ENCODE measurements around the gene SH3TC1. TPM values are rescaled to one million over a fixed set of nuclear protein-coding genes. Genes with fewer than 3 reads are reported as not detected.

The SH3TC1 gene
- polyA plus RNA-seq, 4 donors = 21.8 to 36.5 (median 24.7) TPM

- DNase-seq (ENCODE audit: low read depth in 4 of 4, low spot score in 3 of 4) = no peak
Observed at GRCh38 chr4:8257854-8258253, 58.8 kb downstream of the SH3TC1 start.

DNA sequence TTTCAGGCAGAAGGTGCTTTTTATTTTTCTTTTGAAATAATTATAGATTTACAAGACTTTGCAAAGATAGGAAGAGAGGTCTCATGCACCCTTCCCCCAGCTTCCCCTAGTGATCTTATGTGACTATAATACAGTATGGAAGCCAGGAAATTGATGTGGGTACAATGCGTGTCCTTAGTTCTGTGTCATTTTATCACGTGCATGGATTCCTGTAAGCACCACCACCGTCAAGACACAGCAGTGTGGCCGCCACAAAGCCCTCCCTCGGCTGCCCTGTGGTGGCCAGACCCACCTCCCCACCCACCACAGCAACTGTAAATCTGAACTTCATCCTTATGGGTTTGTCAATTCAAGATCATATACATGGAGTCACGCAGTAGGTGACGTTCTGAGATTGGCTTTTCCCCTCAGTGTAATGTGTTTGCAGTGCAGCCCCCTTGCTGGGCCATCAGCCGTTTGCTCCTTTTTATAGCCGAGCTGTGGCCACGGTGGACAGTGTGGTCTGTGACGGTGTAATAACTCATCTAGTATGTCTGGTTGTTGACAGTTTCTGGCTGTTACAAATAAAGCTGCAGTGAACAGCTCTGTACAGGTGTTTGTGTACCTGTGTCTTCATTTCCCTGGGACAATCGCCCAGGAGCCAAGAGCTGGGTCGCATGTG is 59.6 kb downstream of the SH3TC1 start:
- DNase-seq (ENCODE audit: low read depth in 4 of 4, low spot score in 3 of 4) = no peak

GRCh38 chr4:8259743-8260430 is 60.8 kb downstream of the SH3TC1 start:
- DNase-seq (ENCODE audit: low read depth in 4 of 4, low spot score in 3 of 4) = no peak

- DNase-seq (ENCODE audit: low read depth in 4 of 4, low spot score in 3 of 4) = no peak
Observed at GRCh38 chr4:8260656-8261111, 61.6 kb downstream of the SH3TC1 start.

DNA sequence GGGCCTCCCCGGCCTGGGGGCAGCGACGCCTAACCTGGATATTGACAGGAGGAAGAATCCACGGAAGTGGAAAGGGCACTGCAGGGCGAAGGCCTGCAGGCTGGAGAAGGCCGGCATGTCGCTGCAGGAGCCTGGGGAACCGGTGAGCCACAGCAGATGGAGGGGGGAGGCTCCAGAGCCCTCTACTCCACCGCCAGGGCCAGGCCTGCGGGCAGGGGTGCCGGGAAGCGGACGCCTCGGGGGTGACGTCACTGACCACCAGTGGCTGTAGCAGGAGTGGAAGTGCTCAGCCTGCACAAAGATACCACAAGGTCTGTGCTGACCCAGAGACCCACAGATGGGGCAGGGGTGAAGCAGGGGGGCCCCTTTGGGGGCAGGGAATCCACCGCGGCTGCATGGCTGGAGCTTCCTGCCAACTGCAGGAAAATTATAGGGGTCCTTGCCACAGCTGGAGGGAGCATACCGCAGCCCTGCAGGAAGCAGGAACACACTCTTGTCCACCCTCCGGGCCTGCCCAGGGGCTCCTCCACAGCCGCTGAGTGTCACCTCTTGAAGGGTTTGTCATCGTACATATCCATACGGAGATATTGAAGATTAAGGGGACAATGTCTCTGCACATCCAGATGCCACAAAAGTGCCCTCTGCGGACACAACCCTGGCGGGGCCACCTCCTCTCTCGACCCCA is 62.9 kb downstream of the SH3TC1 start:
- DNase-seq (ENCODE audit: low read depth in 4 of 4, low spot score in 3 of 4) = no peak

DNA sequence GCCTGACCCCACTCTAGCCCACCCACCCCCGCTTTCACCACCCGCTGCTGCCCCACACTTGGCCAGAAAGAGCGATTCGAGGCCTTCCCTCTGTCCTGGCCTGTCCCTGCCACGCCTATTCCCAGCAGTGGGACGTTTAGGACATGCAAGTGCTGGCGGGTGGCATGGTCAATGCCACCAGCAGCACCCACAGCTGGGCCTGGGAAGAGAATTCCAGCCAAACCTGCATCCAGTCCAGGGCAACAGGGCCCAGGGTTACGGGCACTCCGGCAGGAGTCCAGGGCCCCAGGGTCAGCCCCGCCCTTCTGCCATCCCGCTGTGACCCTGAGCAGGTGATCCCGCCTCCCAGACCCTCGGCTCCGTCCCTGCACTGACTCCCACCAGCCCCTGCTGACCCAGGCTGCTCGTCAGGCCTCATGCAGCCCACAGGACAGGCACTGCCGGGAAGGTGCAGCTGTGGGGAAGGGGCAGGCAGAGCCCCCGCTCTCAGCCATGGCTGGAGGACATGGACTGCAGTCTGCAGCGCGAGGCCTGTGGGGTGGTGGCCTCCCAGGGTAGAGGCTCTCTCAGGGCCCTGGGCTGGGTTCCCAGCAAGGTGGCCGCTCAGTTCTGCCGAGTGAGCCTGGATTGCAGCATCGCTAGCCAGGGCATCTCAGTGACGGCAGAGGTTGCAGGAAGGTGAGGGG is 63.7 kb downstream of the SH3TC1 start:
- no peak for DNase-seq (ENCODE audit: low read depth in 4 of 4, low spot score in 3 of 4)

GRCh38 chr4:8263397-8263796 is 64.3 kb downstream of the SH3TC1 start:
- DNase-seq (ENCODE audit: low read depth in 4 of 4, low spot score in 3 of 4) = no peak

DNA sequence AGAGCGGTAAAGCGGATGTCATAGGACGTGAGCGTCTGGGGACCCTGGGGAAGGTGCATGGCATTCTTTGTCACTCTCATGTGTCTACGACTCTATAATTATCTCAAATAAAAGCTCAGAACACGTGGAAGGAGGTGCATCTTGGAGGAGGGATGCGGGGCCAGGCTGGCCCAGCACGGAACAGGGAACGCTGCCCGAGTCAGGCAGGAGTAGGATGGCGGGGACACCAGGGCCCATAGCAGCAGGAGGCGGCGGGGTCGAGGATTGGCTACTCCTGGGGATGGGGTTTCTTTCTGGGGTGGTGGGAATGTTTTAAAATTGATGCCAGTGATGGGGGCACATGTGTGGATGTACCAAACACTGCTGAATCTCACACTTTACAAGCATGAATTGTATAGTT is 65.0 kb downstream of the SH3TC1 start:
- DNase-seq (ENCODE audit: low read depth in 4 of 4, low spot score in 3 of 4) = no peak

- no peak for DNase-seq (ENCODE audit: low read depth in 4 of 4, low spot score in 3 of 4)
Observed at GRCh38 chr4:8265171-8265929, 66.3 kb downstream of the SH3TC1 start.

- no peak for DNase-seq (ENCODE audit: low read depth in 4 of 4, low spot score in 3 of 4)
Observed at GRCh38 chr4:8266088-8266487, 67.0 kb downstream of the SH3TC1 start.

DNA sequence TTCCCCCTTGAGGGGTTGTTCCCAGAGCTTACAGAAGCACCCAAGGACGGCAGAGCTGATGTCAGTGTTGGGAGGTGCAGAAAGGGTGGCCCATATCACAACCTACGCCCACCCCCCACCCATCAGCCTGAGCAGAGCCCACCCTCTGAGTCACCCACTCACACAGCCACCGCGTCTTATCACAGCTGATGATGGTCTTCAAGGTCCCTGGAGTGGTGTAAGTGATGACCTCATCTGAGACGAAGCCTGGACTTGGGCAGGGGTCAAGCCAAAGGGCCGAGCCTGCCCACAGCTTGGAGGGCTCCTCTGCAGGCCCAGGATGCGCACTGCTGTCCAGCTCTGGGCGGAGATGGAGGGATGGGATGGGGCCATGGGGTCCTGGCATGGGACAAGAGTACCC is 67.4 kb downstream of the SH3TC1 start:
- DNase-seq (ENCODE audit: low read depth in 4 of 4, low spot score in 3 of 4) = no peak

GRCh38 chr4:8267077-8267476 is 68.0 kb downstream of the SH3TC1 start:
- DNase-seq (ENCODE audit: low read depth in 4 of 4, low spot score in 3 of 4) = no peak

- DNase-seq (ENCODE audit: low read depth in 4 of 4, low spot score in 3 of 4) = no peak
Observed at GRCh38 chr4:8268211-8268610, 69.1 kb downstream of the SH3TC1 start.

- no peak for DNase-seq (ENCODE audit: low read depth in 4 of 4, low spot score in 3 of 4)
Observed at GRCh38 chr4:8268901-8269534, 69.9 kb downstream of the SH3TC1 start.

DNA sequence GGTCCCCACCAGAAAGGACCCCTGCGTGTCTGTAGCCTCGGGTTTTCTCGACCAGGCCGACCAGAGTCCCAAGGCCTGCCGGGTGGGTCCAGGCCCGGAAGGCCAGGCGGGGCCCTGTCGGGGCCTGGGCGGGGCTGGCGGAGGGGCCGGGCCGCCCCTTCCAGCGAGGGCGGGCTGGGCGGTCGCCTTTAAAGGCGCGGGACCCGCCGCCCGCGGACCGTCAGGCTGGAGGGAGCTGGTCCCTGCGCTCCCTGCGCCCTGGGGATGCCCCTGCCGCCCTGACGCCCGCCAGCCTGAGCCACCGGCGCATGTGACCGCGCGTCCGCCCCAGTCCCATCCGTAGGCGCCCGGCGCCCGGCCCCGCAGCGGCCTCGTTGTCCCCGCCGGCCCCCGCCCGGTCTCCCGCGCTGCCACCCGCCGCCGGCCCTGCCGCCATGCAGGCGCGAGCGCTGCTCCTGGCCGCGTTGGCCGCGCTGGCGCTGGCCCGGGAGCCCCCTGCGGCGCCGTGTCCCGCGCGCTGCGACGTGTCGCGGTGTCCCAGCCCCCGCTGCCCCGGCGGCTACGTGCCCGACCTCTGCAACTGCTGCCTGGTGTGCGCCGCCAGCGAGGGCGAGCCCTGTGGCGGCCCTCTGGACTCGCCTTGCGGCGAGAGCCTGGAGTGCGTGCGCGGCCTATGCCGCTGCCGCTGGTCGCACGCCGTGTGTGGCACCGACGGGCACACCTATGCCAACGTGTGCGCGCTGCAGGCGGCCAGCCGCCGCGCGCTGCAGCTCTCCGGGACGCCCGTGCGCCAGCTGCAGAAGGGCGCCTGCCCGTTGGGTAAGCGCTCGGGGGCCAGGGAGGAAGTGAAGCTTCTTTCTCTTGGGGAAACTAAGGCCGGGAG is 70.7 kb downstream of the SH3TC1 start, which contains the start of gene HTRA3:
TSS of gene HTRA3 (plus strand) at position 220 of the 883 bp plus-strand sequence. CDS start at position 435, 215 bp downstream.
- DNase-seq (ENCODE audit: low read depth in 4 of 4, low spot score in 3 of 4) = no peak

DNA sequence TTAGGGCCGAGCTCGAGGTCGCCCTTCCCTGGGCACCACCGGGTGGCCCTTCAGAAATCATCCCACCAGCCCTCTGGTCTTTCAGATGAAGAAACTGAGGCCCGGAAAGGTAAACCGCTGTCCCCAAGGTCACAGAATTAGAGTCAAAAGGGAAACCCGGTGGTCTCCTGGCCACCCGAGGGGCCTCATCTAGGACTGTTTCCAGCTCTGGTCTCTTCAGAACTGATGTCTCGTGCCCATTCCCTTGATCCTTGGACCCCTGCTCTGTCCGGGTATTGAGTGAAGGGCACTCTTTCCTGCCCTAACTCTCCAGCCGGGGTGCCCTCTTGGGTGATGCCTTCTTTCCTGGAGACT is 71.3 kb downstream of the SH3TC1 start:
- no peak for DNase-seq (ENCODE audit: low read depth in 4 of 4, low spot score in 3 of 4)

DNA sequence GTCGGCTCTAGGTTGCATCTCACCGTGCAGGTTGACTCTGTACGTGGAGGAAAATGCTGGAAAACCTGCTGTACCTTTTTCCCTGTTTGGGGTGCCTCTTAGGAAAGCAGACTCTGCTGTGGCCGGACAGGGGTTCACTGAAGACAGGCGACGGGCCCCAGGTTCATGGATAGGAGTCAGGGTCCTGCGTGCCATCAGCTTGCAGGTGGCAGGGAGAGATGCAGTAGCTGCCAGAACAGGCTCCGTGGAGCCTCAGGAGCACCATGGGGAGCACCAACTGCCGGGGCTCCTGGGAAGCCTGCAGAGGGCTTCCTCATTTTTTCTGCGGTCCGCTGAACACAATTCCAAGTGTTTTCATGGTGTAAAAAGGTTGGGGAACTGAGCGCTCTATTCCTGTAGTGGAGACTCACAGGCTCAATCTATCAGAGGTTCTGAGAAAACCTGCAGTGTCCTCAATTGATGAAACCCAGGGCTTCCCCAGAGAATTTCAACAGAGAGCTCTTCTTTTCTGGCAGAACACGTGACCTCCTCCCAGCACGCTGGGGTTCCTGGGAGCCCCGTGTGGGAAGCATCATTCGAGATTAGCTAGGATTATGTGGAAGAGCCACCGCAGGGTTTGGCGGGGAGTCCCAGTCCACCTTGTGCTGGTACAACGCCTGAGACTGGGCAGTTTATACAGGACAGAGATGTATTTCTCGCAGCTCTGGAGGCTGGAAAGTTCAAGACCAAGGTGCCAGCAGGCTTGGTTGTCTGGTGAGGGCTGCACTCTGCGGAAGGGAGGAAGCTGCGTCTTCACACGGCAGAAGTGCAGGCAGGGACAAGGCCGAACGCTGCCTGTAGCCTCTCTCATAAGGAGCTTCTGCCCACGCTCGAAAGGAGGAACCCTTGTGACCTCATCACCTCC is 72.1 kb downstream of the SH3TC1 start:
- DNase-seq (ENCODE audit: low read depth in 4 of 4, low spot score in 3 of 4) = no peak

DNA sequence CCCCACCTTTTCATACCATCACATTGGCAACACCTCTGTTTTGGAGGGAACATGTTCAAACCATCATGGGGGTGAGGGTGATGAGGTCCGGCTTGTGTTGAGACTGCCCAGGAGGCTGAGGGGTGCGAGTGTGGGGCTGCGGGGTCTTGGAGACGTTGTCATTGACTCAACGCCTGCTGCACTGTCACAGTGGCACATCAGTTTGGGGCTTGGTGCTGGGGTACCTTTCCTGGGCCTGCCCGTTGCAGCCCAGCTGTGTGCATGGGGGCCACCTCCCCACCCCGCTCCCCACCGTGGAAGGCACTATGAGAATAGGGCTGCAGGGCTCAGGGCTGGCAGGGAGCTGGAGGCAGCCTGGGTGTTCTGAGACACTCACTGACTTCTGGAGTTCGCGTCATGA is 72.7 kb downstream of the SH3TC1 start:
- DNase-seq (ENCODE audit: low read depth in 4 of 4, low spot score in 3 of 4) = no peak
